ENCODE results near the gene ARL2BP. TPM values are rescaled to one million over a fixed set of nuclear protein-coding genes. Genes with fewer than 3 reads are reported as not detected.

ARL2BP gene
- total and polyA plus RNA-seq, 2 of the 13 experiments (the other 11 are each of a cell fraction or from before 2014, with no cell fraction given), result 64.3 to 67.6 TPM

DNA sequence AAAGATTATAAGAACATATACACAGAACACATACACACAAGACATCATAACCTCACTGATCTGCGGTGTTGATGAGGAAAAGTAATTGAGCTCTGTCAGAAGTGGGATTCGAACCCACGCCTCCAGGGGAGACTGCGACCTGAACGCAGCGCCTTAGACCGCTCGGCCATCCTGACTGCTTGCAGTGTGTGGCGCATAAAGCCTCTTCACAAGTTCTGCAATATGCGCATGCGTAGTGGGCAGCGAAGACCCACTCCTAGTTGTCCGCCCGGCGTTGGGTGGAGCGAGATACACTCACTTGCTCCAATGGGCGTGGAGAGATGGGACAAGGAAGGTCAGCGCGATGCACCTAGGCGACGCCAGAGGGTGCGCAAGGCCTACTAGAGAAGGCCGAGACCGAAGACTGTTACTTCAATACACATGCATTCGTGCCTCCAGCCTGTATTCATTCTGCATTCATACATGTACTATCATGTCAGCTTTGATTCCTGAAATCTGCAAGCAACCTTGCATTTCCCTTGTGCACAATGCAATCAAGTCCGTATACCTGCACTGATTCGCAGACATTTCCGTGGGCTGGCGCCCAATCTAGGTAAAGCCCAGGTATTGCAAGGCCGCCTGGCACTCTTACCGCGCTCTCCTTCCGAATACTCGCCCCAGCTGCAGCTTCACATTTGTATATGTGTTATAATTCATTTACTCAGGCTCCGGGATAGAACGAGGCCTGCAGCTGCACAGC lies 55.5 kb downstream of the ARL2BP start (continued):
- TF ChIP-seq NFAT5 (CRISPR knock-in tag; IDR thresholded peaks at IDR 0.05), result no peak

DNA sequence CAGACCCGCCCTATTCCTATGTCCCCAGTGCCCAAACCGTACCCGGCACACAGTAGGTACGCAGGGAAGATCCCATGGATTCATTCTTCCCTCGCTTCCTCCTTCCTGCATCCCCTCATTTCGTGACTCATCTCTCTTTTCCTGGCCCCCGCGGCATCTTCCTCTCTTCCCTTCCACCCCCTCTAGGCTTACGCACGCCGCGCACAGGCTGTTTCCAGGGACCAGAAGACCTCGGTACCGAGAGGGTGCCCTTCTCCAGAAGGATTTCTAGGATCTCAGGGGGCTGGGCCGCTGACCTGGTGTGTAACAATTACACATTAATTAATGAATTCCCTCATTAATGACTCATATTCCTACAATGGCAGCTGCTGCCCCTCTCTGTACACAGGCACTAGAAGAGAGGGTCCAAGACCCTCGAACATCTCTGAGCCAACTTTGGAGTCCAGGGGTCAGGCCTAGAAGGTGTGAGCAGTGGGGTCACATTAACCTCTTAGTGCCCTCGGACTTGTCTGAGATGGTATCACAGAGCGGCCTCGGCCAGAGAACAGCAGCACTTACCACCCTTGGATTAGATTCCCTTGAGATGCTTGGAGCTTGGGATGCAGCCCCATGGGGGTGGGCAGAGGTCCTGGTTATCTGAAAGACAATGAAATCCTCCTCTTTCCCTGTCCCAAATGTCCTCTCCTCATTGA lies 56.2 kb downstream of the ARL2BP start:
- ATAC-seq, result no peak
- Histone ChIP-seq H3K79me2 (ENCODE audit: insufficient read depth, low read length) (no peaks in the 10 kb centered on the region), H4K20me1 (ENCODE audit: insufficient read depth, low read length) (no peaks in the 10 kb centered on the region; the same call in 1 of the 2 replicates), H3K9me3 (ENCODE audit: low read length) (no peaks in the 10 kb centered on the region), H3K4me2 (ENCODE audit: low read depth, low read length) (peak overlapping the region; percentile 86), H3K9ac (ENCODE audit: insufficient read depth, low read depth, low read length) (no peak overlapping the region), H3K4me1 (ENCODE audit: insufficient read depth, low read length) (peaks cover 78% of the 10 kb centered on the region), H3K4me3 (replicated peaks in 1 of 3; ENCODE audit: insufficient read depth in 1 of 3, low read depth in 2 of 3, low read length in 3 of 3) (peak overlapping the region in 2 of 3 experiments; percentile 41 to 61; a peak in 3 of 6 replicates), H3K27ac (ENCODE audit: extremely low read length, insufficient read depth, low read length) (no peak overlapping the region), H3K36me3 (replicated peaks in 1 of 2; ENCODE audit: control insufficient read depth in 1 of 2, insufficient read depth in 2 of 2, low read length in 2 of 2) (no peaks in the 10 kb centered on the region), H2AFZ (ENCODE audit: low read length) (no peak overlapping the region), H3K27me3 (ENCODE audit: control insufficient read depth in 1 of 2, insufficient read depth in 2 of 2, low read length in 2 of 2) (no peaks in the 10 kb centered on the region; a peak in 1 of 5 replicates)
- DNase-seq (ENCODE audit: low spot score), result no peak
- BruUV-seq (replicated peaks), result no TSS peak
- intact Hi-C loops (cut with micrococcal nuclease; ENCODE audit: unreplicated experiment), result loop anchor here (2.0 kb wide), 1 partner anchor 56 kb away; the partner anchor contains the start of gene ARL2BP
- ChIA-PET CTCF (ENCODE audit: low intra/inter-chr PET ratio, low total read pairs) (interaction anchor here (1.3 to 6.2 kb wide), 4 partner anchors 76 to 120 kb away, joined by 5 to 142 read pairs (median 31); no protein-coding TSS in a partner anchor), POLR2A (interaction anchor here (1.1 to 12.2 kb wide), 8 partner anchors 12 to 170 kb away, joined by 3 to 303 read pairs (median 9); partner anchors contain the start of genes CX3CL1, PSME3IP1 and RSPRY1)
- in situ Hi-C loops (cut with HindIII; ENCODE audit: extremely low pct_ligation_motif_present, low pct_unique_long_range_greater_than_20kb), result loop anchor here (5.0 kb wide), 3 partner anchors 71 to 216 kb away; partner anchors contain the start of gene CX3CL1
- 46% methylated on average over 19 of the region's 19 CpGs for WGBS (ENCODE audit: low lambda C conversion rate)
- FAIRE-seq, result no peak
- no peak for TF ChIP-seq RERE (CRISPR knock-in tag; IDR thresholded peaks at IDR 0.05; ENCODE audit: low read depth)
- no peak for TF ChIP-seq NCOA1 (CRISPR knock-in tag; IDR thresholded peaks at IDR 0.05)
- no peak for TF ChIP-seq ZSCAN22 (CRISPR knock-in tag; IDR thresholded peaks at IDR 0.05)
- 0 out of 2 replicates have a peak, but pooled peaks have one; percentile 1 for TF ChIP-seq SRY (CRISPR knock-in tag; IDR thresholded peaks at IDR 0.05)
- TF ChIP-seq ZKSCAN1 (IDR thresholded peaks at IDR 0.05; ENCODE audit: low read length), result peak; percentile 90
- no peak for TF ChIP-seq CCDC6 (CRISPR knock-in tag; IDR thresholded peaks at IDR 0.05)
